Mucosa of descending colon (tissue), 3 donors: ENCODE data around the gene RSPH3. TPM values are rescaled to one million over a fixed set of nuclear protein-coding genes. Genes with fewer than 3 reads are reported as not detected.
"Not testable (repeated sequence)": the region's sequence is repeated elsewhere in the genome, so short reads cannot be mapped to it uniquely, and the experiment has no call there.

Experiments
- ATAC-seq: fragments of 200-7000 bp; cut with Tn5 transposase; one replicate; pipeline ENCODE4 v1.9.1; 2020; ENCODE audit warnings: mild to moderate bottlenecking, moderate library complexity
- DNase-seq, 3 donors: peaks; one replicate each; pipeline ENCODE4 v3.0.0-alpha.2; 2020
- H3K36me3 ChIP-seq: fragments of 200-600 bp; one replicate; pipeline ENCODE4 v1.8.0; 2021; ENCODE audit warnings: low read depth, mild to moderate bottlenecking
- H3K4me1 ChIP-seq: fragments of 200-600 bp; one replicate; pipeline ENCODE4 v1.8.0; 2021; ENCODE audit warnings: low read depth, mild to moderate bottlenecking
- H3K4me3 ChIP-seq: fragments of 200-600 bp; one replicate; pipeline ENCODE4 v1.8.0; 2021; ENCODE audit warnings: mild to moderate bottlenecking
- H3K9me3 ChIP-seq: fragments of 200-600 bp; one replicate; pipeline ENCODE4 v1.8.0; 2021; ENCODE audit warnings: mild to moderate bottlenecking
- CTCF ChIP-seq: fragments of 200-600 bp; IDR thresholded peaks from one replicate; pipeline ENCODE4 v1.8.0; 2022; ENCODE audit warnings: antibody characterized with exemption, mild to moderate bottlenecking
- intact Hi-C, 2 donors: fragments of 100-400 bp; cut with DNase I in 1 of 2; cut with micrococcal nuclease in 1 of 2; formaldehyde crosslinking; loops; one replicate each; pipeline versions ENCODE4 v1.11.0 to v1.11.1; 2022; cut with DNase I, micrococcal nuclease
- total RNA-seq, 3 donors: library from RNA; stranded (reverse); fragmentation: NEBNext Ultra II Directional in 2 of 3; extraction: Animal tissue kit (Norgen Biotek cat#: 25700) in 2 of 3; gene quantifications; one replicate each; pipeline versions ENCODE4 v1.2.1 to v1.2.4, GENCODE V29; 2021 to 2023
- donor health status: DM: no; HTN: no; CAD: no; lungs with moderate emphysema.
- donor health status: DM: no; HTN: no; CAD: no.
- donor health status: DM: no; HTN: yes; CAD: no.

The RSPH3 gene
- total RNA-seq, 3 donors from 2014 or later = 17.3 to 23.1 (median 18.6) TPM

GRCh38 chr6:159017757-159018559 is 18.0 kb upstream of the RSPH3 start:
- no peak overlapping the region for H3K4me3 ChIP-seq
- no peak for TF ChIP-seq CTCF
- DNase-seq = no peak
- intact Hi-C loops = no loop called here
- no peak for ATAC-seq
- H3K4me1 ChIP-seq = no peaks in the 10 kb centered on the region
- no peaks in the 10 kb centered on the region for H3K36me3 ChIP-seq
- no peaks in the 10 kb centered on the region for H3K9me3 ChIP-seq

GRCh38 chr6:159014406-159014805 is 14.4 kb upstream of the RSPH3 start:
- Histone ChIP-seq H3K4me1 (no peaks in the 10 kb centered on the region), H3K4me3 (no peak overlapping the region), H3K36me3 (no peaks in the 10 kb centered on the region), H3K9me3 (no peaks in the 10 kb centered on the region)
- TF ChIP-seq CTCF = no peak
- DNase-seq (no peak), ATAC-seq (no peak)
- intact Hi-C loops = no loop called here

GRCh38 chr6:159013229-159013628 is 13.2 kb upstream of the RSPH3 start:
- TF ChIP-seq CTCF = no peak
- ATAC-seq (peak; percentile 21), DNase-seq (no peak)
- Histone ChIP-seq H3K36me3 (no peaks in the 10 kb centered on the region), H3K4me1 (no peaks in the 10 kb centered on the region), H3K4me3 (no peak overlapping the region), H3K9me3 (no peaks in the 10 kb centered on the region)
- intact Hi-C loops = no loop called here

GRCh38 chr6:159012201-159012600 is 12.2 kb upstream of the RSPH3 start:
- Histone ChIP-seq H3K36me3 (no peaks in the 10 kb centered on the region), H3K9me3 (no peaks in the 10 kb centered on the region), H3K4me3 (no peak overlapping the region), H3K4me1 (no peaks in the 10 kb centered on the region)
- DNase-seq (no peak), ATAC-seq (no peak)
- intact Hi-C loops = no loop called here
- no peak for TF ChIP-seq CTCF

- intact Hi-C loops, ATAC-seq, H3K4me1 ChIP-seq, H3K9me3 ChIP-seq, DNase-seq, H3K36me3 ChIP-seq, H3K4me3 ChIP-seq: not testable (repeated sequence)
Measured at GRCh38 chr6:159010037-159010612, 10.1 kb upstream of the RSPH3 start.

- Histone ChIP-seq H3K9me3 (no peaks in the 10 kb centered on the region), H3K36me3 (no peaks in the 10 kb centered on the region), H3K4me3 (no peak overlapping the region), H3K4me1 (no peaks in the 10 kb centered on the region)
- TF ChIP-seq CTCF = no peak
- peak; percentile 66 for ATAC-seq
- no peak for DNase-seq
- intact Hi-C loops = no loop called here
Measured at GRCh38 chr6:159008656-159009288, 8.8 kb upstream of the RSPH3 start.
